NCI-H1105 (cell line): ENCODE data around the gene COL20A1.

Experiments used
- DNase-seq: peaks from one replicate; lab custom pipeline; 2025; lab: John Stamatoyannopoulos, UW

COL20A1 gene

GRCh38 chr20:63320616-63321147 is 27.7 kb downstream of the COL20A1 start:
- DNase-seq, result no peak

- no peak for DNase-seq
These were observed 28.3 kb downstream of the COL20A1 start for GRCh38 chr20:63321148-63321831.

DNA sequence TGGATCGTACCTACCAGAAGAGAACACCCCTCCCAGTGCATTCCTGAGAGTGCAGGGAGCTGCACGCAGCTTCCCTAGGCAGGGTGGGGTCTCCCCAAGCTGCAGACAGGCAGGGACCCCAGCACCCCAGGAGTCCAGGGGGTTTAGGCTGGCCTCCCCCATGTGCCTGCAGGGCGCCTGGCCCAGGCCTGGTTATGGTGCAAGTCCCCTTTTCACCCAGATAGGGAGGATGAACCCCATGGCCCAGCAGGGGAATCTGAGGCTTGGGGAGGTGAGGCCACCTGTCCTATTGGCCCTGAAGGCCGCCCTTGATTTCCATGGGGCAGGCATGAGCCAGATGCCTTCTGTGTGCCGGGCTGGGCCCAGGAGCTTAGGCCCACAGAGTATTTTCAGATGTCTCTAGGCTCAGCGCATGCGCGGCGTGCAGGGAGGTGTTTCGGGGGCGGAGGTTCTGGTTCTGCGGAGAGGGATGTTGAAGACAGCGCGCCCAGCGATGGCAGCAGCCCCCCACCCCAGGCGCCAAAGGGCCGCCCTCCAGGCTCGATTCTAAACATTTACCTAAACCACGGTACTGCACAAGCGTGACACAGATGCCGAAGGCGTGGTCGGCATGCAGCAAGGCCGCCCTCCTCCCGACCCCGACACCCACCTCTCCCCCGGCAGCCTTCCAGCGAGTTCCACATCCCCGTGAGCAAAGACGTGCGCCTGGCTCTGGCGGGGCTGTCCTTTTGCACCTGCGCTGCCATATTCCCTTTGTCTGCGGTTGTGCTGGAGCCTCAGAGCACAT is 29.4 kb downstream of the COL20A1 start:
- DNase-seq, result no peak

DNA sequence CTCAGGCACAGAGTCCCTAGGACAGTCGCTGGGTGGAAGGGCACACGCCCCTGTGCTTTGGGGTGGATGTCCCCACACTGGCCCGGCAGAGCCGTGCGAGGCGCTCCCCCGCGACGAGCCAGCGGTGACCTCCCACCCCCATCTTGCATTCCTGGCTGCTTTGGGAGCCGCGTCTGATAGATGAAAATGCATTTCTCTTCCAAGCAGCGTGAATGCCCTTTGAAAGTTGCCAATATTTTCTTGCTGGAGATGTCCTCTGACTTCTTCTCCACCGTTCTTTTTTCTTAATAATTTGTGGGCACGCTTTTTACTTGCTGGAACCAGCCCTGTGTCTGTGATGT is 29.9 kb downstream of the COL20A1 start:
- DNase-seq, result no peak

GRCh38 chr20:63323357-63323981 is 30.5 kb downstream of the COL20A1 start:
- DNase-seq, result no peak

DNA sequence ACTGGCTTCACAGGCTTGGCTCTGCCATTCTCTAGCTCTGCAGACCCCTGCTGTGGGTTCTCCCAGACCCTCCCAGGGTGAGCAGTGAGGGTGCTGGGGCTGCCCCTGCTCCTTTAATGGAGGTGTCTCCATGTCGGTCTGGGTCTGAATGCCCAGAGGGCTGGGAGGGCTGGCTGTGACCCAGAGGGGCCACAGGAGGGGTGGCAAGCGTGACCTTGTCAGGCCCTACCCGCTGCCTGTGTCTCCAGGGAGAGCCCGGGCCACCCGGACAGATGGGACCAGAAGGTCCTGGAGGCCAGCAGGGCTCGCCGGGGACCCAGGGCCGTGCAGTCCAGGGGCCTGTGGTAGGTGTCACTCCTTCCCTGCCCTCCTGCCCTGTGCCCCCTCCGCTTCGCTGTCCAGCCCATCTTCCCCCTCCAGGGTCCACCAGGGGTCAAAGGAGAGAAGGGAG is 32.1 kb downstream of the COL20A1 start:
- DNase-seq, result no peak

DNA sequence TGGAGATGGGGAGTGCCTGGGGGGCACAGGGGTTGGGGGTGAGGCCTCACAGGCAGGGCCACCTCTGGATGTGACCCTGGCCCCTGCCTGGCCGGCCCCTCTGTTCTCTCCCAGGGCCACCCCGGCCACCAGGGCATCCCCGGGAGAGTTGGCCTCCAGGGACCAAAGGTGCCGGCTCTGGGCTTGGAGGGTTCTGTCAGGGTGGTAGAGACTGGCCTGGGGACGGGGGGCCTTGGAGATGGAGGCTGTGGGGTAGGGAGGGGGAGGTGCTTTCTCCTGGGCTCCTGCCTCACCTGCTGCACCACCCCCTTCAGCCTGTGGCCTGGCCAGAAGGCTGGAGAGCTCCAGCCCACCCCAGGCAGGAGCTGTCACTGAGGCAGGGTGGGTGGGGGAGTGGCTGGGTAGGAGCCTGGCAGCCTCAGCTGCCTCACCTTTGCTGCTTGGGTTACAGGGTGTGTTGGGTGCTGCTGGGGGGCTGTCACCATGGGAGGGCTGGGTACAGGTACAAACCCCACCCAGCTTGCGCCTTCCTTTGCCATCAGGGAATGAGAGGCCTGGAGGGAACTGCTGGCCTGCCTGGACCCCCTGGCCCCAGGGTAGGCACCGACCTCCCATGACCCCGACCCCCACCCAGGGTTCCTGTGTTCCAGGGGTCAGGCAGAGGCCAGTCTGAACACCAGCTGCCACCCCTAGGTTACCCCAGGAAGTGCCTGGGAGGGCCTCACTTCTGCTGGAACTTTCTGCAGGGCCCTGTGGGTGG is 32.7 kb downstream of the COL20A1 start:
- no peak for DNase-seq

DNA sequence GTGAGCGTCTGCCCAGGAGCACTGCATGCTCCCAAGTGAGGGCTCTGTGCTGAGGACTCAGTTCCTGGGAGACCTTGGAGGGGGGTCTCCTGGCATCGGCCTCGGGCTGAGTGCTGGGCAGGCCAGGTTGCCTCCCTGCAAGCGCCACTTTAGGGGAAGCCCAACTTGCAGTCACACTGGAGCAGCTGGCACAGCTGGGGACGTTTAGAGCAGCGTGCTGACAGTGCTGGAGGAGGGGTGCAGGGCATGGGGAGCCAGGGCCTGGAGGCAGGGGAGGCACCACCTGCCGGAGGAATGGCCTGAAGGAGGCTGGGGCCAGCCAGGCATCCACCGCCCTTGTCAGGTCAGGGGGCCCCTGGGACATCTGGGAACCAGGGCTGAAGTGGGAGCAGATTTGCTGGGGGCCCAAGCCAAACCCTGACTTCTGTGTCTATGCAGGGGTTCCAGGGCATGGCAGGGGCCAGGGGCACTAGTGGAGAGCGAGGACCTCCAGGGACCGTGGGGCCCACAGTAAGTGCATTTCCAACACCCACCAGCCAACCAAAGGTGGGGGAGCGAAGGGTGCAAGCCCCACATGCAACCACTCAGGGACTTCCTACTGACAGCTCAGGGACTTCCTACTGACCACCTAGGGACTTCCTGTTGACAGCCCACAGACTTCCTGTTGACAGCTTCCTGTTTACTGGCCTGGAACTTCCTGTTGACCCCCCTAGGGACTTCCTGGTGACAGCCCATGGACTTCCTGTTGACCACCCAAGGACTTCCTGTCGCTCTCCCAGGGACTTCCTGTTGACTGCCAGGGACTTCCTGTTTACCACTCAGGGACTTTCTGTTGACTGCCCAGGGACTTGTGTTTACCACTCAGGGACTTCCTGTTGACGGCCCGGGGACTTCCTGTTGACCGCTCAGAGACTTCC is 33.6 kb downstream of the COL20A1 start:
- DNase-seq, result no peak

DNA sequence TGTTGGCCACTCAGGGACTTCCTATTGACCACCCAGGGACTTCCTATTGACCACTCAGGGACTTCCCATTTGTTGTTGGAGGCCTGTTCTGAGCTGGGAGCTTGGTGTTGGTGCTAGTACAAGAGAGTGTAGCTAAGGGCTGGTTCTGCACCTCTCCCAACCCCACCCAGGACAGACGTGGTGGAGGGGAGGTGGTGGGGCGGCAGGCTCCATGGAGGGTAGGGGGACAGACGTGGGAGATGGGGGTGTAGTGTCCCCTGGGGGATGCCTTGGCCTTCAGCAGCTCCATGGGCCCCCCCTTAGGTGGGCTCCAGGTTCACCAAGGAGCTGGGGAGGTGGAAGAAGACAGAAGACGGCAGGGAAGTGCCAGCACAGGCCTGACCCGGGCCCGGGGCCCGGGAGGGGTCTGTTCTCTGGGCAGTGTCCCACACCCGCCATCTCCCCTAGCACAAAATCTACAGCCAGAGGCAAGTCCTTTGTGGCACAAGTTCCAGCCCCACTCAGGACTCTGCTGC is 34.3 kb downstream of the COL20A1 start:
- no peak for DNase-seq

DNA sequence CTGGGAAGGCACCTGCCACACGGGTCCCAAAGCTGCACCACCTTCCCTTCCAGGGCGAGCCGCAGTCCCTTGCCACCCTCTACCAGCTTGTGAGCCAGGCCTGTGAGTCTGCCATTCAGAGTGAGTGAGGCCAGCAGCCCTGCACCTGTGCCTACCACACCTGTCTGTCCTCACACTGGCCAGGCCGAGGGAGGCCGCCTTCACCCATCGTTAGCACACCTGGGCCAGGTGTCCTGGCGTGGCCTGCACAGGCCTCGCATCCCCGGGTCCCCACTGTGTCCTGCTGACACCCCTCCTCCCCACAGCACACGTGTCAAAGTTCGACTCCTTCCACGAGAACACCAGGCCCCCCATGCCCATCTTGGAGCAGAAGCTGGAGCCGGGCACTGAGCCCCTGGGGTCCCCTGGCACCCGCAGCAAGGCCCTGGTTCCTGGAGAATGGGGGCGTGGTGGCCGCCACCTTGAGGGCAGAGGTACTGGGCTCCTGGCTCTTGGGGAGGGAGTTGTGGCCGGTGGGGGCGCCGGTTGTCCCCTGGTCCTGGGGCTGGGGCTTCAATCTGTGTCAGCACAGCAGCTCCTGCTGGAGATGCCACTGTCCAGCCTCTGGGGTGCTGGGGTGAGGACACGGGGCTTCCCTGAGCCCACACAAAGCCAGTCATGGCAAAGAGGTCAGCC is 35.2 kb downstream of the COL20A1 start:
- DNase-seq, result no peak

GRCh38 chr20:63328718-63329275 is 35.8 kb downstream of the COL20A1 start:
- DNase-seq, result no peak

GRCh38 chr20:63329331-63330083 is 36.5 kb downstream of the COL20A1 start:
- no peak for DNase-seq

DNA sequence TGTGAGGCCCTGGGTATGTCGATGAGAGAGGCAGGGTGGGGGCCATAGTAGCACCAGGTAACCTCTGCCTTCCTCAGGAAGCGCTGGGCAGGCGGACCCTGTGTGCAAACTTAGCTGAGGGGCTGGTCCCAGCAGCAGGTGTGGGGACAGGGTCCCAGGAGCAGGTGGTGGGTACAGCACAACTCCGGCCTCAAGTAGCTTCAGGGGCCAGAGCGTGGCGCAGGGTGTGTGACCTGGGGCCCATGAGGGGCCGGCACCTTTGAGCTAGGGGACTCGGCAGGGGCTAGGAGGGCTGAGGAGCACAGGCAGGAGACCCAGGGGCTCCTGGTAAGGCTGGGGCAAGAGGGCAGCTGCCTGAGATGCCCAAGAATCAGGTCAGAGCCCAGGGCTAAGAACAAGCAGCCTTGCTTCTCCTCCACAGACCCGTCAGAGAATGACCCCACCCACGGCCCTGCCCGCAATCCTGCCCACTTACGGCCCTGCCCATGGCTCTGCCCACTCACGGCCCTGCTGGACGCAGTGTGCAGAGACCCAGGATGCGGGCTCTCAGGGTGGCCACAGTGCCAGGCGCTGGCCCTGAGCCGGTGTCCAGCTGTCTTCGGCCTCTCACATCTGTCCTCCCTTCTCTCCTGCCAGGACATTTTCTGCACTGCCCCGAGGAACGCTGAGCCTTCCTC is 37.2 kb downstream of the COL20A1 start:
- DNase-seq, result no peak

- no peak for DNase-seq
These were observed 38.0 kb downstream of the COL20A1 start for GRCh38 chr20:63330940-63331339.

GRCh38 chr20:63331741-63332400 is 38.9 kb downstream of the COL20A1 start:
- DNase-seq, result no peak

- DNase-seq, result no peak
These were observed 39.7 kb downstream of the COL20A1 start for GRCh38 chr20:63332488-63333240.

- DNase-seq, result no peak
These were observed 40.4 kb downstream of the COL20A1 start for GRCh38 chr20:63333241-63333836.
